ENCODE measurements around the gene OR2AE1. TPM values are rescaled to one million over a fixed set of nuclear protein-coding genes. Genes with fewer than 3 reads are reported as not detected.

The OR2AE1 gene
- total and polyA plus RNA-seq, 2 of the 13 experiments (the other 11 are each of a cell fraction or from before 2014, with no cell fraction given): not detected

- TF ChIP-seq, protein P1, sequence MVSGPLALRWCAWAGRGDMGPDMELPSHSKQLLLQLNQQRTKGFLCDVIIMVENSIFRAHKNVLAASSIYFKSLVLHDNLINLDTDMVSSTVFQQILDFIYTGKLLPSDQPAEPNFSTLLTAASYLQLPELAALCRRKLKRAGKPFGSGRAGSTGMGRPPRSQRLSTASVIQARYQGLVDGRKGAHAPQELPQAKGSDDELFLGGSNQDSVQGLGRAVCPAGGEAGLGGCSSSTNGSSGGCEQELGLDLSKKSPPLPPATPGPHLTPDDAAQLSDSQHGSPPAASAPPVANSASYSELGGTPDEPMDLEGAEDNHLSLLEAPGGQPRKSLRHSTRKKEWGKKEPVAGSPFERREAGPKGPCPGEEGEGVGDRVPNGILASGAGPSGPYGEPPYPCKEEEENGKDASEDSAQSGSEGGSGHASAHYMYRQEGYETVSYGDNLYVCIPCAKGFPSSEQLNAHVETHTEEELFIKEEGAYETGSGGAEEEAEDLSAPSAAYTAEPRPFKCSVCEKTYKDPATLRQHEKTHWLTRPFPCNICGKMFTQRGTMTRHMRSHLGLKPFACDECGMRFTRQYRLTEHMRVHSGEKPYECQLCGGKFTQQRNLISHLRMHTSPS (CRISPR knock-in tag; IDR thresholded peaks at IDR 0.05; ENCODE audit: low read depth): no peak
- TF ChIP-seq MZF1 (CRISPR knock-in tag; IDR thresholded peaks at IDR 0.05; ENCODE audit: borderline replicate concordance) (no peak), ZNF772 (CRISPR knock-in tag; IDR thresholded peaks at IDR 0.05) (peak; percentile 95), ZNF34 (CRISPR knock-in tag; IDR thresholded peaks at IDR 0.05; ENCODE audit: borderline replicate concordance) (0 out of 2 replicates have a peak, but pooled peaks have one; percentile 70), MLLT10 (CRISPR knock-in tag; IDR thresholded peaks at IDR 0.05) (no peak), HDAC1 (CRISPR knock-in tag; IDR thresholded peaks at IDR 0.05) (peak; percentile 86), TMF1 (CRISPR knock-in tag; IDR thresholded peaks at IDR 0.05; ENCODE audit: low read depth) (no peak), ZNF441 (CRISPR knock-in tag; IDR thresholded peaks at IDR 0.05; ENCODE audit: borderline replicate concordance) (peak; percentile 38; the same call in 1 of the 2 replicates), MAFG (CRISPR knock-in tag; IDR thresholded peaks at IDR 0.05) (no peak), ISX (CRISPR knock-in tag; conservative IDR thresholded peaks at IDR 0.05) (0 out of 2 replicates have a peak, but pooled peaks have one; percentile 76), EED (CRISPR knock-in tag; IDR thresholded peaks at IDR 0.05) (peak; percentile 97), PLSCR1 (CRISPR knock-in tag; IDR thresholded peaks at IDR 0.05; ENCODE audit: borderline replicate concordance) (no peak), ZNF530 (CRISPR knock-in tag; IDR thresholded peaks at IDR 0.05; ENCODE audit: low read depth) (no peak), AKNA (CRISPR knock-in tag; IDR thresholded peaks at IDR 0.05; ENCODE audit: borderline replicate concordance) (0 out of 2 replicates have a peak, but pooled peaks have one; percentile 44), ZBTB34 (CRISPR knock-in tag; IDR thresholded peaks at IDR 0.05) (no peak)
- TF ChIP-seq, protein P2, sequence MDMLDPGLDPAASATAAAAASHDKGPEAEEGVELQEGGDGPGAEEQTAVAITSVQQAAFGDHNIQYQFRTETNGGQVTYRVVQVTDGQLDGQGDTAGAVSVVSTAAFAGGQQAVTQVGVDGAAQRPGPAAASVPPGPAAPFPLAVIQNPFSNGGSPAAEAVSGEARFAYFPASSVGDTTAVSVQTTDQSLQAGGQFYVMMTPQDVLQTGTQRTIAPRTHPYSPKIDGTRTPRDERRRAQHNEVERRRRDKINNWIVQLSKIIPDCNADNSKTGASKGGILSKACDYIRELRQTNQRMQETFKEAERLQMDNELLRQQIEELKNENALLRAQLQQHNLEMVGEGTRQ (IDR thresholded peaks at IDR 0.05; ENCODE audit: low read depth, low read length): no peak
- TF ChIP-seq, protein P2 (CRISPR knock-in tag; IDR thresholded peaks at IDR 0.05; ENCODE audit: borderline replicate concordance): no peak; the same call in 1 of the 2 replicates
These were observed 42.4 kb upstream of the OR2AE1 start, which contains the start of gene TRIM4 (continued) for GRCh38 chr7:99918959-99919813.
